AG09319 (cell line): ENCODE data around the gene CA6.

Experiments
- DNase-seq: peaks from one replicate; pipeline ENCODE4 v3.0.0-alpha.2; 2010; ENCODE audit warnings: low read depth; ENCODE audit errors: extremely low read depth
- TF ChIP-seq, protein P1 (sequence below): IDR thresholded peaks from 2 replicates; pipeline ENCODE4 v1.5.1; 2011; ENCODE audit warnings: low read depth, mild to moderate bottlenecking, inconsistent platforms, low read length, moderate library complexity

The CA6 gene

DNA sequence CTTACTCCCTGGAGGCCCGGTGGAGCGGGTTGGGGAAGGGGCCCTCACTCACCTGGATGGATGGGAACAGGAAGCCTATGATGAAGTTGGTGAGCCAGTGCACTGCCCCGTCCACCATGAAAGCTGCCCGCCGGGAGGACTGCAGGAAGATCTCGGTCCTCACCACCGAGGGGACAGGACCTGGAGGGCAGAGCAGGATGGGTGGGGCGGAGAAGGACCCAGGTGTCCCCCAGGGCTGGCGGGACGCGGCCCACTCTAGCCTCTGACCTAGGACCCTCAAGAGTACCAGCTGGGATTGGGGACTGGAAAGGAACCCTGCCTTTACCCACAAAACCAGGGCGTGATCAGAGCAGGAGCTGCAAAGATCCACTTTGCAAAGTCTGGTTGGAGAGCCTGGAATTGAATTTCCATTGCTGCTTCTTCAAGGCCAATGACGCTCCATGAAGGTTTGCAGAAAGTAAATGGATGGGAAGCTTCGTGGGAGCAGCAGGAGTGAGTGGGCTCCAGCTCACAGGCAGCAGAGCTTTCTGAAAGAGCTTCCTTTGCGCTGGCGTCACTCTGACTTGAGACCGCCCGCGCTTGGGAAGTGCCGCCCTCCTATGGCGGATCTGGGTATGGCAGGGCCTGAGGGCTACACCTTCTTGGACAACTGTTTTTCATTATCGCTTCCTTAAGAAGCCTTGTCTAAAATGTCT, 59.2 kb downstream of the CA6 start:
- DNase-seq: peak; percentile 78
- TF ChIP-seq, protein P1, sequence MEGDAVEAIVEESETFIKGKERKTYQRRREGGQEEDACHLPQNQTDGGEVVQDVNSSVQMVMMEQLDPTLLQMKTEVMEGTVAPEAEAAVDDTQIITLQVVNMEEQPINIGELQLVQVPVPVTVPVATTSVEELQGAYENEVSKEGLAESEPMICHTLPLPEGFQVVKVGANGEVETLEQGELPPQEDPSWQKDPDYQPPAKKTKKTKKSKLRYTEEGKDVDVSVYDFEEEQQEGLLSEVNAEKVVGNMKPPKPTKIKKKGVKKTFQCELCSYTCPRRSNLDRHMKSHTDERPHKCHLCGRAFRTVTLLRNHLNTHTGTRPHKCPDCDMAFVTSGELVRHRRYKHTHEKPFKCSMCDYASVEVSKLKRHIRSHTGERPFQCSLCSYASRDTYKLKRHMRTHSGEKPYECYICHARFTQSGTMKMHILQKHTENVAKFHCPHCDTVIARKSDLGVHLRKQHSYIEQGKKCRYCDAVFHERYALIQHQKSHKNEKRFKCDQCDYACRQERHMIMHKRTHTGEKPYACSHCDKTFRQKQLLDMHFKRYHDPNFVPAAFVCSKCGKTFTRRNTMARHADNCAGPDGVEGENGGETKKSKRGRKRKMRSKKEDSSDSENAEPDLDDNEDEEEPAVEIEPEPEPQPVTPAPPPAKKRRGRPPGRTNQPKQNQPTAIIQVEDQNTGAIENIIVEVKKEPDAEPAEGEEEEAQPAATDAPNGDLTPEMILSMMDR: peak; percentile 96

DNA sequence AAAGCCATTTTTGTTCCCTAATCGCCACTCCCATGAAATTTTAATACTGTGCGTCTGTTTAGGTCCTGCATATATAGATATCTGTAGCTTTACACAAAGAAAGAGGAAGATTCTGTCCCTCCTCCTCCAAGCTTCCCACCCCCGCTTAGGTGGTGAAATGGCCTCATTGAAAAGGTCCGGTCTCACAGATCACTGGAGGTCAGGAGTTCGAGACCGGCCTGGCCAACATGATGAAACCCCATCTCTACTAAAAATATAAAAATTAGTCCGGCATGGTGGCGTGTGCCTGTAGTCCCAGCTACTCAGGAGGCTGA, 59.7 kb downstream of the CA6 start:
- TF ChIP-seq, protein P1: no peak
- no peak for DNase-seq

DNA sequence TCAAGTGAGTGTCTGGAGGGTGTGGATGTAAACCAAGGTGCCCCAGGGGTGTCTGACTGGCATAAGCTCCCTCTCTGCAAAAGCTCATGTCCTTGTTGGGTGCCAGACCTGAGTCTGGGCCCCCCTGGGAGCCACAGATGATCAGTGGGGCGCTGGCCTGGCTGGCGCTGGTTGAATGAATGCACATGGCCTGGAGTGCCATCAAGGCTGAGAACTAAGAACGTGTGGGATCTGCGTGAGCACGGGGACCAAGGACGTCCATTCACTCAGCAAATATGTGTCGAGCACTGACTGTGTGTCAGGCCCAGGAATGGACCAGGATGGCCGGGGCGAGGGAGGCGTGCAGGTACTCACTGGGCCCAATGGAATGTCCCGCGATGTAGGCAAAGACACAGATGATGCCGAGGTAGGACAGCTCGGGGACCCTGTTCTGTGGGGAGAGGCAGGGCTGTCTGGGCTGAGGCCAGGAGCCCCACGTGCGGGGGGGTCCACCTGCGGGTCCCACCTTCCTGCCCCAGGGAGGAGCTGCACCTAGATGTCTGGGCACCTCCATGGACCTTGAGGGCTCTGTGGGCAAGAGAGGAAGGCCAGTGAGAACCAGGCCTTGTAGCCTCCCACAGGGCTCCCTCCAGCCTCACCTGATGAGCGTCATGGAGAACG, 61.4 kb downstream of the CA6 start:
- DNase-seq: no peak
- TF ChIP-seq, protein P1: no peak

DNA sequence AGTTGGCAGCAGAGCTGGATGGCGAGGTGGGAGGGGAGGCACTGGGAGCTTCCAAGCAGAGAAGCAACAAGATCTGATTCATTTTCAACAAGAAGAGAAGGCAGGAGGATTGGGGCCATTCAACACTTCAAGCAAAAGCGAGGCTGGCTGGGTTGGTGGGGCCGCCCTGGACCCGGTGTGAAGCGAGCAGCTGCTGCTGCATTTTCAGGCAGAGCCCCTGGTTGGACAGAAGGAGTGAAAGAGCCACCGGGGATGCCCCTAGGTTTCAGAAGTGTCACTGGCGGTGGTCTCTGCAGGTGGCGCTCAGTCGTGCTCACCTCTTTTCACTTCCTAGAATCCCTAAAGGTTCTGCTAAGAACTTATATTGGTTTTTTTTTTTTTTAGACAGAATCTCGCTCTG, 62.6 kb downstream of the CA6 start:
- TF ChIP-seq, protein P1: no peak
- DNase-seq: no peak

DNA sequence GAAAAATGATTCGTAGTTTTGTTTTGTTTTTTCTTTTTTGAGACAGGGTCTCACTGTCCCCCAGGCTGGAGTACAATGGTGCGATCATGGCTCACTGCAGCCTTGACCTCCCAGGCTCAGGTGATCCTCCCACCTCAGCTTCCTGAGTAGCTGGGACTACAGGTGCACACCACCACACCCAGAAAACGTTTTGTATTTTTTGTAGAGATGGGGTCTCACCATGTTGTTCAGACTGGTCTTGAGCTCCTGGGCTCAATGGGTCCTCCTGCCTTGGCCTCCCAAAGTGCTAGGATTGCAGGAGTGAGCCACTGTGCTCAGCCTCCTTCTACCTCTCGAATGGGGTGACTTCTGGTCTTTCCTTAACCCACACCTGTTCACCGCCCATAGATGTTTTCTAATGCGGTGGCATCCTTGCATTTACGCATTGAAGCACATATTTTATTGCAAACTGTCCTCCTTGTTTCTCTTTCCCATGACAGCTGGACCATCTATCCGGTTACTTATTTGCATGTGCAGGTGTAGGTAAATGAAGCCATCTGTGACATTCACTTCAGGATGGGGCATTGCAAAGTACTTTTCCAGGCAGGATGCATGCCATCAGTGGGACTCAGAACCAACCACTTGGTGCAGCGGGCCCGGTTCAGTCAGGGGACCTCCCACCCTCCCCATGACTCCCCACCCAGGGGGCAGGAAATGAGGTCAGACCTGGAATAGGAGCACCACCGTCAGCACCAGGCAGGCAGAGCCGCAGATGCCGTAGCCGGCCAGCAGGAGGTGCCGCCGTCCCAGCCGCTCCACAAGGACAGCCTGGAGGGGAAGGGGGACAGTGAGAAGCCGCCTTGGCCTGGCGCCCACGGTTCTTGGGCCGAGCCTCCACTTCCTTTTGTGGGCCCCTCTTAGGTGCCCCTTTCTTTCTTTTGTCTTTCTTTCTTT, 64.0 kb downstream of the CA6 start:
- DNase-seq: no peak
- TF ChIP-seq, protein P1: peak; percentile 64

- no peak for DNase-seq
- TF ChIP-seq, protein P1: no peak
Measured at GRCh38 chr1:9010781-9011323, 65.2 kb downstream of the CA6 start.
